Measurements from ENCODE around the gene AVPR2.

The AVPR2 gene

GRCh38 chrX:153954558-153955227 is 50.2 kb downstream of the AVPR2 start:
- no peak for DNase-seq

- DNase-seq: no peak
Measured at GRCh38 chrX:153955228-153955732, 50.8 kb downstream of the AVPR2 start.

GRCh38 chrX:153956044-153956907 is 51.8 kb downstream of the AVPR2 start:
- DNase-seq: no peak

Data from hematopoietic multipotent progenitor cell treated with erythropoietin and hydrocortisone succinate and interleukin-3 and kit ligand, for 4 days (in vitro differentiated cells).